Upper lobe of left lung (tissue), 6 donors: ENCODE measurements around the gene LYRM4. TPM values are rescaled to one million over a fixed set of nuclear protein-coding genes. Genes with fewer than 3 reads are reported as not detected.

Source experiments
- ATAC-seq, 2 donors: fragments of 200-7000 bp; cut with Tn5 transposase; one replicate each; pipeline ENCODE4 v1.9.1; 2022; ENCODE audit warnings: mild to moderate bottlenecking in 2 of 2, moderate library complexity in 2 of 2; ENCODE audit not compliant: low FRiP score in 2 of 2
- DNase-seq, 2 donors: peaks; one replicate each; pipeline ENCODE4 v3.0.0-alpha.2; 2019 to 2020
- H3K27ac ChIP-seq, 4 donors: fragments of 200-600 bp; sonication (generic); one replicate each; pipeline ENCODE4 v1.5.1; 2016 to 2019
- H3K27me3 ChIP-seq, 4 donors: fragments of 200-600 bp; sonication (generic); one replicate each; pipeline ENCODE4 v1.5.1; 2017 to 2019
- H3K36me3 ChIP-seq, 4 donors: fragments of 200-600 bp; sonication (generic); one replicate each; pipeline ENCODE4 v1.5.1; 2016 to 2019
- H3K4me1 ChIP-seq, 4 donors: fragments of 200-600 bp; sonication (generic); one replicate each; pipeline ENCODE4 v1.5.1; 2018 to 2019
- H3K4me3 ChIP-seq, 4 donors: fragments of 200-600 bp; sonication (generic); one replicate each; pipeline ENCODE4 v1.5.1; 2017 to 2019; ENCODE audit warnings: mild to moderate bottlenecking in 2 of 4, moderate library complexity in 1 of 4
- H3K9me3 ChIP-seq, 4 donors: fragments of 200-600 bp; sonication (generic); one replicate each; pipeline ENCODE4 v1.5.1; 2018 to 2019
- CTCF ChIP-seq, 6 experiments: fragments of 450-650 bp in 4 of 6; fragments of 200-600 bp in 2 of 6; sonication (generic) in 2 of 6; IDR thresholded peaks; one replicate each; pipeline ENCODE4 v1.5.1; 2016 to 2019; ENCODE audit warnings: antibody characterized with exemption in 6 of 6
- EP300 ChIP-seq, 4 donors: sonication (generic); formaldehyde crosslinking; IDR thresholded peaks; one replicate each; pipeline ENCODE4 v1.5.1; 2017; ENCODE audit warnings: antibody characterized with exemption in 4 of 4, control low read depth in 2 of 4
- POLR2A ChIP-seq, 4 donors: fragments of 450-650 bp; IDR thresholded peaks; one replicate each; pipeline ENCODE4 v1.5.1; 2016 to 2017; ENCODE audit warnings: antibody characterized with exemption in 4 of 4, mild to moderate bottlenecking in 2 of 4
- POLR2AphosphoS5 ChIP-seq, 2 donors: sonication (generic); formaldehyde crosslinking; IDR thresholded peaks; one replicate each; pipeline ENCODE4 v1.5.1; 2017; ENCODE audit warnings: antibody characterized with exemption in 2 of 2
- WGBS, 2 donors: methylation state at CpG; one replicate each; pipeline ENCODE4 v1.1.5; 2017 to 2018; 5-methylcytosine and 5-hydroxymethylcytosine counted together
- total RNA-seq, 6 donors: library from RNA; depleted of rRNA in 4 of 6; stranded (reverse); fragments of >200 nt in 4 of 6; gene quantifications; one replicate each; pipeline versions ENCODE4 v1.1.0 to v1.2.1, GENCODE V29; 2016 to 2021
- donor health status: DM: no; HTN: no; CAD: no; lungs with moderate emphysema.
- donor health status: DM: no; HTN: yes; CAD: no; lungs with severe emphysema.

Gene LYRM4
- total RNA-seq, 6 donors from 2014 or later: 5.8 to 24.1 (median 15.9) TPM

- DNase-seq (no peak), ATAC-seq (no peak)
- no peaks in the 10 kb centered on the region for H3K36me3 ChIP-seq
- no peak overlapping the region for H3K4me3 ChIP-seq
- no peaks in the 10 kb centered on the region for H3K27me3 ChIP-seq
- no peaks in the 10 kb centered on the region for H3K9me3 ChIP-seq
- 87 to 90% methylated on average over 1 of the region's 1 CpG for WGBS, 2 donors
- no peak overlapping the region for H3K27ac ChIP-seq
- no peak for TF ChIP-seq POLR2A (IDR thresholded peaks at IDR 0.05)
- no peak for TF ChIP-seq POLR2AphosphoS5 (IDR thresholded peaks at IDR 0.05)
- TF ChIP-seq CTCF (IDR thresholded peaks at IDR 0.05): no peak
- TF ChIP-seq EP300 (IDR thresholded peaks at IDR 0.05): no peak
- H3K4me1 ChIP-seq: peaks cover 16 to 24% (median 20%) of the 10 kb centered on the region in 4 donors
Observed at GRCh38 chr6:5290097-5290496, 29.3 kb upstream of the LYRM4 start.

- Histone ChIP-seq H3K36me3 (no peaks in the 10 kb centered on the region), H3K4me3 (no peak overlapping the region), H3K9me3 (no peaks in the 10 kb centered on the region), H3K27ac (peak overlapping the region in 2 of 4 donors; percentile 20 to 28), H3K27me3 (no peaks in the 10 kb centered on the region), H3K4me1 (peaks cover 10 to 13% (median 11%) of the 10 kb centered on the region in 4 donors)
- WGBS, 2 donors: 74 to 82% methylated on average over 2 of the region's 2 CpGs
- no peak for DNase-seq
- TF ChIP-seq CTCF (IDR thresholded peaks at IDR 0.05) (no peak), POLR2AphosphoS5 (IDR thresholded peaks at IDR 0.05) (no peak), POLR2A (IDR thresholded peaks at IDR 0.05) (no peak), EP300 (IDR thresholded peaks at IDR 0.05) (no peak)
- no peak for ATAC-seq
Observed at GRCh38 chr6:5287966-5288297, 27.2 kb upstream of the LYRM4 start.

- ATAC-seq (peak in 1 of 2 donors; percentile 68), DNase-seq (no peak)
- Histone ChIP-seq H3K27me3 (no peaks in the 10 kb centered on the region), H3K4me3 (no peak overlapping the region), H3K9me3 (no peaks in the 10 kb centered on the region), H3K27ac (peak overlapping the region in 3 of 4 donors; percentile 20 to 28 (median 24)), H3K36me3 (no peaks in the 10 kb centered on the region), H3K4me1 (peaks cover 10 to 13% (median 11%) of the 10 kb centered on the region in 4 donors)
- TF ChIP-seq CTCF (IDR thresholded peaks at IDR 0.05) (no peak), EP300 (IDR thresholded peaks at IDR 0.05) (no peak), POLR2AphosphoS5 (IDR thresholded peaks at IDR 0.05) (no peak), POLR2A (IDR thresholded peaks at IDR 0.05) (no peak)
- 57 to 68% methylated on average over 12 of the region's 12 CpGs for WGBS, 2 donors
Observed at GRCh38 chr6:5287205-5287965, 26.6 kb upstream of the LYRM4 start.

GRCh38 chr6:5286780-5287179 is 26.0 kb upstream of the LYRM4 start:
- Histone ChIP-seq H3K4me3 (no peak overlapping the region), H3K27ac (no peak overlapping the region), H3K4me1 (peaks cover 10 to 13% (median 11%) of the 10 kb centered on the region in 4 donors), H3K27me3 (no peaks in the 10 kb centered on the region), H3K9me3 (no peaks in the 10 kb centered on the region), H3K36me3 (no peaks in the 10 kb centered on the region)
- TF ChIP-seq POLR2A (IDR thresholded peaks at IDR 0.05) (no peak), POLR2AphosphoS5 (IDR thresholded peaks at IDR 0.05) (no peak), CTCF (IDR thresholded peaks at IDR 0.05) (no peak), EP300 (IDR thresholded peaks at IDR 0.05) (no peak)
- ATAC-seq (no peak), DNase-seq (peak in 1 of 2 donors; percentile 30)
- WGBS, 2 donors: 90 to 92% methylated on average over 6 to 7 of the region's 7 CpGs

- DNase-seq: no peak
- TF ChIP-seq POLR2A (IDR thresholded peaks at IDR 0.05) (no peak), CTCF (IDR thresholded peaks at IDR 0.05) (no peak), POLR2AphosphoS5 (IDR thresholded peaks at IDR 0.05) (no peak), EP300 (IDR thresholded peaks at IDR 0.05) (no peak)
Observed at GRCh38 chr6:5285526-5285925, 24.8 kb upstream of the LYRM4 start.

More at GRCh38 chr6:5285526-5285925, 24.8 kb upstream of the LYRM4 start:
- Histone ChIP-seq H3K4me1 (peaks cover 11 to 13% (median 11%) of the 10 kb centered on the region in 4 donors), H3K27ac (no peak overlapping the region), H3K36me3 (no peaks in the 10 kb centered on the region), H3K27me3 (no peaks in the 10 kb centered on the region), H3K9me3 (no peaks in the 10 kb centered on the region), H3K4me3 (no peak overlapping the region)
- ATAC-seq: no peak
- WGBS, 2 donors: 90 to 92% methylated on average over 5 of the region's 5 CpGs
